B cell (primary cell): ENCODE data around the gene CEACAM20. TPM values are rescaled to one million over a fixed set of nuclear protein-coding genes. Genes with fewer than 3 reads are reported as not detected.

Experiments
- ATAC-seq: fragments of 200-7000 bp; cut with Tn5 transposase; one replicate; pipeline ENCODE4 v1.10.0; 2021; ENCODE audit warnings: low read depth, mild to moderate bottlenecking, moderate number of reproducible peaks, moderate library complexity
- CTCF ChIA-PET: fragments of 350-600 bp; sonication (Branson Sonifier 250); formaldehyde crosslinking; loops from one replicate; lab custom pipeline; 2021; ENCODE audit warnings: antibody characterized with exemption, inconsistent platforms; lab: Charles Lee
- POLR2A ChIA-PET: fragments of 350-600 bp; sonication (Branson Sonifier 250); formaldehyde crosslinking; loops from one replicate; lab custom pipeline; 2021; ENCODE audit warnings: antibody characterized with exemption; lab: Charles Lee
- DNase-seq: peaks from one replicate; pipeline ENCODE4 v3.0.0; 2013
- H2AFZ ChIP-seq: 2 replicates; pipeline ENCODE4 v1.6.1; 2012; ENCODE audit warnings: mild to moderate bottlenecking, low read depth, low read length; ENCODE audit not compliant: insufficient read depth, poor library complexity, severe bottlenecking
- H3K27ac ChIP-seq, 2 donors: 1 replicate in 1 of 2; 2 replicates in 1 of 2; pipeline ENCODE4 v1.5.1; 2012 to 2013; ENCODE audit warnings: low read length in 2 of 2, mild to moderate bottlenecking in 2 of 2, moderate library complexity in 1 of 2
- H3K27me3 ChIP-seq, 4 experiments: fragments of 200-600 bp in 1 of 4; sonication (generic) in 1 of 4; replicated peaks in 1 of 4; 1 replicate in 2 of 4; 2 replicates in 2 of 4; pipeline versions ENCODE4 v1.6.1 to v1.7.0; 2013 to 2016; ENCODE audit warnings: low read length in 3 of 4, mild to moderate bottlenecking in 2 of 4, mixed read lengths in 1 of 4, moderate library complexity in 1 of 4; ENCODE audit not compliant: insufficient read depth in 4 of 4, control insufficient read depth in 3 of 4; ENCODE audit errors: control extremely low read depth in 1 of 4
- H3K36me3 ChIP-seq, 2 experiments: replicated peaks in 1 of 2; 1 replicate in 1 of 2; 2 replicates in 1 of 2; pipeline versions ENCODE4 v1.6.1 to v1.7.1; 2013; ENCODE audit warnings: low read length in 1 of 2; ENCODE audit not compliant: insufficient read depth in 2 of 2, control insufficient read depth in 1 of 2; ENCODE audit errors: control extremely low read depth in 1 of 2, extremely low read depth in 1 of 2
- H3K4me1 ChIP-seq, 2 donors: fragments of 200-600 bp in 1 of 2; sonication (generic) in 1 of 2; 1 replicate in 1 of 2; 2 replicates in 1 of 2; pipeline versions ENCODE4 v1.5.1 to v1.6.1; 2013 to 2017; ENCODE audit warnings: low read length in 2 of 2; ENCODE audit not compliant: control insufficient read depth in 2 of 2, insufficient read depth in 2 of 2
- H3K4me2 ChIP-seq: replicated peaks from 2 replicates; pipeline ENCODE3; 2012; ENCODE audit warnings: mild to moderate bottlenecking, low read depth, low read length; ENCODE audit not compliant: poor library complexity, severe bottlenecking
- H3K4me3 ChIP-seq, 5 experiments: fragments of 200-600 bp in 1 of 5; sonication (generic) in 1 of 5; 1 replicate in 3 of 5; 2 replicates in 2 of 5; pipeline versions ENCODE4 v1.5.1 to v1.7.0; 2011 to 2016; ENCODE audit warnings: low read length in 4 of 5, mild to moderate bottlenecking in 4 of 5, low read depth in 2 of 5, control low read depth in 1 of 5, moderate library complexity in 1 of 5; ENCODE audit not compliant: insufficient read depth in 1 of 5; ENCODE audit errors: control extremely low read depth in 1 of 5, extremely low read depth in 1 of 5
- H3K79me2 ChIP-seq: fragments of 200-600 bp; sonication (generic); one replicate; pipeline ENCODE4 v1.6.0; 2016; ENCODE audit warnings: low read length; ENCODE audit not compliant: control insufficient read depth, insufficient read depth
- H3K9ac ChIP-seq: fragments of 200-600 bp; sonication (generic); 2 replicates; pipeline ENCODE4 v1.6.1; 2017; ENCODE audit warnings: mild to moderate bottlenecking, low read length, moderate library complexity
- H3K9me3 ChIP-seq, 3 donors: one replicate each; pipeline versions ENCODE4 v1.6.1 to v1.7.1; 2013; ENCODE audit warnings: low read length in 2 of 3; ENCODE audit not compliant: control insufficient read depth in 2 of 3, insufficient read depth in 1 of 3; ENCODE audit errors: control extremely low read depth in 1 of 3
- H4K20me1 ChIP-seq: 2 replicates; pipeline ENCODE4 v1.6.0; 2012; ENCODE audit warnings: mild to moderate bottlenecking, low read length; ENCODE audit not compliant: insufficient read depth, control insufficient read depth, poor library complexity, severe bottlenecking
- H3K27ac Mint-ChIP-seq: one replicate; pipeline ENCODE4 v1.8.0; 2021; ENCODE audit warnings: mixed read lengths
- H3K27me3 Mint-ChIP-seq: one replicate; pipeline ENCODE4 v1.8.0; 2021; ENCODE audit warnings: mixed read lengths
- H3K4me1 Mint-ChIP-seq: one replicate; pipeline ENCODE4 v1.8.0; 2021; ENCODE audit warnings: mixed read lengths
- H3K4me3 Mint-ChIP-seq: one replicate; pipeline ENCODE4 v1.8.0; 2021; ENCODE audit warnings: mixed read lengths
- H3K9me3 Mint-ChIP-seq: one replicate; pipeline ENCODE4 v1.8.0; 2022; ENCODE audit warnings: mixed read lengths; ENCODE audit not compliant: insufficient read depth
- EZH2 ChIP-seq: IDR thresholded peaks from 2 replicates; pipeline ENCODE4 v1.6.1; 2012; ENCODE audit warnings: borderline replicate concordance, low read depth, mild to moderate bottlenecking, moderate library complexity, low read length; ENCODE audit not compliant: insufficient read depth, poor library complexity, severe bottlenecking
- WGBS: methylation state at CpG from one replicate; pipeline ENCODE4 v1.1.5; 2013; ENCODE audit warnings: missing lambda C conversion rate; ENCODE audit not compliant: insufficient coverage; 5-methylcytosine and 5-hydroxymethylcytosine counted together
- intact Hi-C: fragments of 100-400 bp; cut with micrococcal nuclease; formaldehyde crosslinking; loops from one replicate; pipeline ENCODE4 v1.10.0; 2022
- polyA plus RNA-seq: library from polyadenylated mRNA; depleted of rRNA; stranded (reverse); fragments of >200 nt; gene quantifications from 2 replicates; pipeline ENCODE4 v1.2.3, GENCODE V29; 2012
- total RNA-seq, 2 donors: library from RNA; stranded (reverse); fragments of 120-200 nt in 1 of 2; gene quantifications; 1 replicate in 1 of 2; 2 replicates in 1 of 2; pipeline versions ENCODE4 v1.2.3 to v1.2.4, GENCODE V29; 2013 to 2022
- TF ChIP-seq, protein P1 (sequence below): fragments of 200-600 bp; IDR thresholded peaks from one replicate; pipeline ENCODE4 v1.8.0; 2022; ENCODE audit warnings: antibody characterized with exemption, mild to moderate bottlenecking

Gene CEACAM20
- total and polyA plus RNA-seq, 2 donors (not counting 1 experiment from before 2014, with no cell fraction given), result not detected

DNA sequence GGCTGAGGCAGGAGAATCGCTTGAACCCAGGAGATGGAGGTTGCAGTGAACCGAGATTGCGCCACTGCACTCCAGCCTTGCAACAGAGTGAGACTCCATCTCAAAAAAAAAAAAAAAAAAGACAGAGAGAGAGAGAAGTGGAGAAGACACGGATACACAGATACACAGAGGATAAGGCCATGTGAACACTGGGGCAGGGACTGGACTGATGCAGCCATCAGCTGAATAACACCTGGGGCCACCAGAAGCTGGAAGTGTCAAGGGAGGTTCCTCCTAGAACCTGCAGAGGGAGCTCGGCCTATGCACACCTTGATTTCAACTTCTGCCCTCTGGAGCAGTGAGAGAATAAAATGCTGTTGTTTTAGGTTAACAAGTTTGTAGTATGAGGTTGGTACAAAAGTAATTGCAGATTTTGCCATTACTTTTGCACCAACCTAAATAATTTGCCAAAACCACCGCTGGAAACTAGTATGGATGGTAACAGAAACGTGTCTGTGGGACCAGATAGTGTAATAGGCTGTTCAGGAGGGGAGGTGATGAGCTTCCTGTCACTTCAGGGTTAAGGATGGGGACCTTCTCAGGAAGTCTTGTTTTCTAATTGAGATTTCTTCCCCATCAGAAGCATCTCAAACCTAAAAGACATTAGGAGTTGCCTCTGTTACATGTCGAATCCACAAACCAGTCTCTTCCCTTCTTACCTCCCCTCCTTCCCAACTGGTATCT, 47.5 kb upstream of the CEACAM20 start:
- DNase-seq (peak; percentile 33), ATAC-seq (no peak)
- Mint-ChIP-seq H3K27me3 (peaks cover 6% of the 10 kb centered on the region), H3K27ac (no peak overlapping the region), H3K4me3 (no peak overlapping the region), H3K4me1 (no peaks in the 10 kb centered on the region), H3K9me3 (peaks cover 6% of the 10 kb centered on the region)
- no peak for TF ChIP-seq EZH2
- TF ChIP-seq, protein P1, sequence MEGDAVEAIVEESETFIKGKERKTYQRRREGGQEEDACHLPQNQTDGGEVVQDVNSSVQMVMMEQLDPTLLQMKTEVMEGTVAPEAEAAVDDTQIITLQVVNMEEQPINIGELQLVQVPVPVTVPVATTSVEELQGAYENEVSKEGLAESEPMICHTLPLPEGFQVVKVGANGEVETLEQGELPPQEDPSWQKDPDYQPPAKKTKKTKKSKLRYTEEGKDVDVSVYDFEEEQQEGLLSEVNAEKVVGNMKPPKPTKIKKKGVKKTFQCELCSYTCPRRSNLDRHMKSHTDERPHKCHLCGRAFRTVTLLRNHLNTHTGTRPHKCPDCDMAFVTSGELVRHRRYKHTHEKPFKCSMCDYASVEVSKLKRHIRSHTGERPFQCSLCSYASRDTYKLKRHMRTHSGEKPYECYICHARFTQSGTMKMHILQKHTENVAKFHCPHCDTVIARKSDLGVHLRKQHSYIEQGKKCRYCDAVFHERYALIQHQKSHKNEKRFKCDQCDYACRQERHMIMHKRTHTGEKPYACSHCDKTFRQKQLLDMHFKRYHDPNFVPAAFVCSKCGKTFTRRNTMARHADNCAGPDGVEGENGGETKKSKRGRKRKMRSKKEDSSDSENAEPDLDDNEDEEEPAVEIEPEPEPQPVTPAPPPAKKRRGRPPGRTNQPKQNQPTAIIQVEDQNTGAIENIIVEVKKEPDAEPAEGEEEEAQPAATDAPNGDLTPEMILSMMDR, result peak; percentile 41
- Histone ChIP-seq H3K27me3 (no peaks in the 10 kb centered on the region), H3K27ac (no peak overlapping the region), H2AFZ (no peak overlapping the region), H3K4me1 (no peaks in the 10 kb centered on the region), H3K9me3 (peaks cover 0 to 19% (median 0%) of the 10 kb centered on the region in 3 donors), H4K20me1 (no peaks in the 10 kb centered on the region), H3K9ac (no peak overlapping the region), H3K79me2 (no peaks in the 10 kb centered on the region), H3K4me2 (no peak overlapping the region), H3K36me3 (no peaks in the 10 kb centered on the region), H3K4me3 (no peak overlapping the region)
- intact Hi-C loops, result no loop called here
- 100% methylated on average over 1 of the region's 8 CpGs for WGBS
- ChIA-PET CTCF (interaction anchor here (1.2 kb wide), 1 partner anchor 80 kb away, joined by 3 read pairs; no protein-coding TSS in a partner anchor), POLR2A (no interaction called here)

DNA sequence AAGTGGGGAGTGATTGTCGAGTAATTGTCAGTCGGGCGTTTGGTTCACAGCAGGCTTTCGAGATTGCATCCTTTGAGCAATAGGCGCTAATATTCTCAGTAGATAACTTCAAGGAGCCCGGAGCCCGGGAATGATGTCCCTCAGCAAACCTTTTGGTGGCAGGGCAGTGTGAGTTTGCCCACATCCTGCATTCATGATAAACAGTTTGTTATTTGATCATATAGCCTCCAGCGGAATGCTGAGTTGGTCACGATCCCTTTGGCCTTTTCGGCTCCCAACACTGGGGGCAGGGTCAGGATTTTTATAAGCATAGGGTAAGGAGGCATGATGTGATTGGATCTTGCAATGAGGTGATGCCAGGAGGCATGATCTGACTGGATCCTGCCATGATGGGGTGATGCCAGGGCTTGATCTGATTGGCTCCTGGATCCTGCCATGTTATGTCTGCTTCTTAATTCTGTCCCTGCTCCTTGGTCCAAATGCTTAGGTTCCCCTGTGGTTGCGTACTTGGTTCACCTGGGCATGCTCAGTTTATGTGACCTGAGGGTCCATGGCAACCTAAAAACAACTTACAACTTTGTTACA, 45.7 kb upstream of the CEACAM20 start:
- no peaks in the 10 kb centered on the region for H3K4me1 Mint-ChIP-seq
- no peak overlapping the region for H3K4me3 Mint-ChIP-seq
- 93% methylated on average over 9 of the region's 11 CpGs for WGBS
- no peak for ATAC-seq
- no peak overlapping the region for H3K4me2 ChIP-seq
- H3K27me3 ChIP-seq, result peaks cover 0 to under 1% (median 0%) of the 10 kb centered on the region in 4 experiments
- H3K9me3 Mint-ChIP-seq, result peaks cover 6% of the 10 kb centered on the region
- no peak overlapping the region for H3K27ac ChIP-seq
- no peak for DNase-seq
- no peaks in the 10 kb centered on the region for H3K79me2 ChIP-seq
- no peaks in the 10 kb centered on the region for H3K36me3 ChIP-seq
- no peak overlapping the region for H3K27ac Mint-ChIP-seq
- H3K9ac ChIP-seq, result no peak overlapping the region
- H3K4me1 ChIP-seq, result no peaks in the 10 kb centered on the region
- ChIA-PET CTCF (no interaction called here), POLR2A (no interaction called here)
- TF ChIP-seq, protein P1, result no peak
- no peak for TF ChIP-seq EZH2
- H3K4me3 ChIP-seq, result no peak overlapping the region
- peaks cover 6% of the 10 kb centered on the region for H3K27me3 Mint-ChIP-seq
- no peak overlapping the region for H2AFZ ChIP-seq
- H3K9me3 ChIP-seq, result peaks cover 0 to 14% (median 0%) of the 10 kb centered on the region in 3 donors
- intact Hi-C loops, result no loop called here
- H4K20me1 ChIP-seq, result no peaks in the 10 kb centered on the region
